ENCODE results near the gene NSMF. TPM values are rescaled to one million over a fixed set of nuclear protein-coding genes. Genes with fewer than 3 reads are reported as not detected.

The NSMF gene
- total and polyA plus RNA-seq, 10 donors = 21.8 to 49.3 (median 26.1) TPM

GRCh38 chr9:137497921-137498719, 39.0 kb upstream of the NSMF start:
- intact Hi-C loops (cut with DNase I; ENCODE audit: low total_unique reads) = no loop called here
- no peaks in the 10 kb centered on the region for H3K9me3 ChIP-seq
- no peaks in the 10 kb centered on the region for H3K27me3 ChIP-seq (replicated peaks in 1 of 7)
- TF ChIP-seq POLR2AphosphoS5 (IDR thresholded peaks at IDR 0.05) (no peak), CTCF (IDR thresholded peaks at IDR 0.05 in 8 of 11, conservative IDR thresholded peaks at IDR 0.05 in 3 of 11) (no peak), POLR2A (IDR thresholded peaks at IDR 0.05) (no peak)
- peaks cover 0 to 32% (median 2%) of the 10 kb centered on the region in 6 donors for H3K36me3 ChIP-seq
- DNase-seq = peak; percentile 68
- H3K4me3 ChIP-seq = no peak overlapping the region
- no peak overlapping the region for H3K27ac ChIP-seq
- peaks cover 0 to 17% (median 4%) of the 10 kb centered on the region in 6 donors for H3K4me1 ChIP-seq
- 88 to 93% (median 89%) methylated on average over 30 to 36 of the region's 36 CpGs for WGBS, 5 donors

GRCh38 chr9:137496601-137497375, 37.7 kb upstream of the NSMF start:
- no peak overlapping the region for H3K4me3 ChIP-seq
- intact Hi-C loops (cut with DNase I; ENCODE audit: low total_unique reads) = no loop called here
- H3K36me3 ChIP-seq = peaks cover 0 to 31% (median 2%) of the 10 kb centered on the region in 6 donors
- H3K27ac ChIP-seq = no peak overlapping the region
- H3K9me3 ChIP-seq = no peaks in the 10 kb centered on the region
- peaks cover 0 to 20% (median 4%) of the 10 kb centered on the region in 6 donors for H3K4me1 ChIP-seq
- no peaks in the 10 kb centered on the region for H3K27me3 ChIP-seq (replicated peaks in 1 of 7)
- peak; percentile 59 for DNase-seq
- TF ChIP-seq POLR2A (IDR thresholded peaks at IDR 0.05) = no peak
- TF ChIP-seq CTCF (IDR thresholded peaks at IDR 0.05 in 8 of 11, conservative IDR thresholded peaks at IDR 0.05 in 3 of 11) = no peak
- no peak for TF ChIP-seq POLR2AphosphoS5 (IDR thresholded peaks at IDR 0.05)
- WGBS, 5 donors = 90 to 97% (median 95%) methylated on average over 22 to 27 of the region's 27 CpGs

GRCh38 chr9:137494550-137495351, 35.6 kb upstream of the NSMF start:
- WGBS, 5 donors = 96 to 99% (median 96%) methylated on average over 41 to 46 of the region's 46 CpGs
- Histone ChIP-seq H3K36me3 (peaks cover 0 to 21% (median 0%) of the 10 kb centered on the region in 6 donors), H3K9me3 (no peaks in the 10 kb centered on the region), H3K27ac (peak overlapping the region in 2 of 8 donors; percentile 33 to 55), H3K4me1 (peaks cover 0 to 23% (median 4%) of the 10 kb centered on the region in 6 donors), H3K4me3 (no peak overlapping the region), H3K27me3 (replicated peaks in 1 of 7) (no peaks in the 10 kb centered on the region)
- intact Hi-C loops (cut with DNase I; ENCODE audit: low total_unique reads) = no loop called here
- DNase-seq = peak; percentile 58
- no peak for TF ChIP-seq CTCF (IDR thresholded peaks at IDR 0.05 in 8 of 11, conservative IDR thresholded peaks at IDR 0.05 in 3 of 11)
- TF ChIP-seq POLR2A (IDR thresholded peaks at IDR 0.05) = no peak
- no peak for TF ChIP-seq POLR2AphosphoS5 (IDR thresholded peaks at IDR 0.05)
